Psoas muscle (tissue), 8 donors: ENCODE data around the gene TMEM51. TPM values are rescaled to one million over a fixed set of nuclear protein-coding genes. Genes with fewer than 3 reads are reported as not detected.

ENCODE experiments used
- ATAC-seq, 4 donors: fragments of 200-7000 bp; cut with Tn5 transposase; one replicate each; pipeline ENCODE4 v1.9.1; 2020; ENCODE audit warnings: moderate library complexity in 3 of 4, mild to moderate bottlenecking in 2 of 4
- DNase-seq, 2 donors: peaks; one replicate each; pipeline ENCODE4 v3.0.0-alpha.2; 2020
- H3K27ac ChIP-seq: fragments of 200-600 bp; one replicate; pipeline ENCODE4 v1.8.0; 2022
- H3K27me3 ChIP-seq, 3 donors: fragments of 200-600 bp in 1 of 3; one replicate each; pipeline versions ENCODE4 v1.6.1 to v1.8.0; 2013 to 2022; ENCODE audit warnings: low read length in 2 of 3, mild to moderate bottlenecking in 2 of 3, moderate library complexity in 1 of 3; ENCODE audit not compliant: insufficient read depth in 3 of 3
- H3K36me3 ChIP-seq, 2 donors: fragments of 200-600 bp in 1 of 2; one replicate each; pipeline versions ENCODE4 v1.6.1 to v1.8.0; 2013 to 2022; ENCODE audit warnings: low read depth in 1 of 2, mild to moderate bottlenecking in 1 of 2, moderate library complexity in 1 of 2; ENCODE audit not compliant: insufficient read depth in 1 of 2
- H3K4me1 ChIP-seq: fragments of 200-600 bp; one replicate; pipeline ENCODE4 v1.8.0; 2022
- H3K4me3 ChIP-seq: fragments of 200-600 bp; one replicate; pipeline ENCODE4 v1.8.0; 2022; ENCODE audit warnings: mild to moderate bottlenecking
- H3K9me3 ChIP-seq: fragments of 200-600 bp; one replicate; pipeline ENCODE4 v1.8.0; 2022
- CTCF ChIP-seq: fragments of 200-600 bp; IDR thresholded peaks from one replicate; pipeline ENCODE4 v1.8.0; 2022; ENCODE audit warnings: antibody characterized with exemption
- WGBS, 3 donors: extraction: QIAGEN DNeasy Blood & Tissue Kit; methylation state at CpG; one replicate each; pipeline versions ENCODE4 v1.1.6 to v1.1.7; 2013; 5-methylcytosine and 5-hydroxymethylcytosine counted together
- intact Hi-C, 2 donors: fragments of 100-400 bp; cut with DNase I; formaldehyde crosslinking; loops; one replicate each; pipeline versions ENCODE4 v1.11.0 to v1.14.2; 2022
- polyA plus RNA-seq, 3 donors: library from polyadenylated mRNA; stranded (reverse); fragments of 200-250 nt; gene quantifications; one replicate each; pipeline ENCODE4 v1.2.3, GENCODE V29; 2013
- total RNA-seq, 4 donors: library from RNA; stranded (reverse); fragmentation: NEBNext Ultra II Directional in 2 of 4; extraction: Animal tissue kit (Norgen Biotek cat#: 25700) in 2 of 4; gene quantifications; one replicate each; pipeline versions ENCODE4 v1.2.1 to v1.2.4, GENCODE V29; 2021 to 2023
- donor health status: healthy with polysubstance abuse.
- donor health status: DM: no; HTN: no; CAD: no; lungs with moderate emphysema.
- donor health status: Bipolar disorder and iron deficiency.
- donor health status: healthy.
- donor health status: DM: yes; HTN: yes; CAD: no.
- donor health status: DM: no; HTN: no; CAD: no.
- donor health status: DM: no; HTN: no; CAD: no.
- donor health status: DM: yes; HTN: yes; CAD: no.

TMEM51 gene
- total and polyA plus RNA-seq, 7 donors, result 0.67 to 1.7 (median 0.97) TPM

- intact Hi-C loops, result no loop called here
- 12 to 16% (median 14%) methylated on average over 6 of the region's 6 CpGs for WGBS, 3 donors
These were observed 11.5 kb upstream of the TMEM51 start for GRCh38 chr1:15141935-15142539.

GRCh38 chr1:15145327-15145726 is 8.2 kb upstream of the TMEM51 start:
- WGBS, 3 donors, result 43 to 51% (median 47%) methylated on average over 2 of the region's 2 CpGs
- Histone ChIP-seq H3K9me3 (no peaks in the 10 kb centered on the region), H3K36me3 (no peaks in the 10 kb centered on the region), H3K27me3 (peaks cover 0 to 3% (median 3%) of the 10 kb centered on the region in 3 donors), H3K4me1 (no peaks in the 10 kb centered on the region), H3K4me3 (no peak overlapping the region), H3K27ac (no peak overlapping the region)
- TF ChIP-seq CTCF, result no peak
- no peak for ATAC-seq
- intact Hi-C loops, result no loop called here
- DNase-seq, result no peak

More at GRCh38 chr1:15141935-15142539, 11.5 kb upstream of the TMEM51 start:
- Histone ChIP-seq H3K9me3 (no peaks in the 10 kb centered on the region), H3K27ac (no peak overlapping the region), H3K36me3 (no peaks in the 10 kb centered on the region), H3K27me3 (peaks cover 0 to 11% (median 3%) of the 10 kb centered on the region in 3 donors), H3K4me1 (no peaks in the 10 kb centered on the region), H3K4me3 (no peak overlapping the region)
- no peak for TF ChIP-seq CTCF
- ATAC-seq, result no peak
- DNase-seq, result no peak

GRCh38 chr1:15146142-15146680 is 7.3 kb upstream of the TMEM51 start:
- H3K27me3 ChIP-seq, result peaks cover 0 to 12% (median 7%) of the 10 kb centered on the region in 3 donors
- intact Hi-C loops, result no loop called here
- no peaks in the 10 kb centered on the region for H3K4me1 ChIP-seq
- ATAC-seq, result no peak
- H3K27ac ChIP-seq, result no peak overlapping the region
- 42 to 59% (median 51%) methylated on average over 4 of the region's 4 CpGs for WGBS, 3 donors
- no peak for TF ChIP-seq CTCF
- no peak for DNase-seq
- no peaks in the 10 kb centered on the region for H3K9me3 ChIP-seq
- H3K4me3 ChIP-seq, result no peak overlapping the region
- no peaks in the 10 kb centered on the region for H3K36me3 ChIP-seq

- H3K36me3 ChIP-seq, result no peaks in the 10 kb centered on the region
- intact Hi-C loops, result no loop called here
- H3K27ac ChIP-seq, result no peak overlapping the region
- no peaks in the 10 kb centered on the region for H3K9me3 ChIP-seq
- no peaks in the 10 kb centered on the region for H3K4me1 ChIP-seq
- H3K4me3 ChIP-seq, result no peak overlapping the region
- DNase-seq (no peak), ATAC-seq (no peak)
- WGBS, 3 donors, result 71 to 82% (median 74%) methylated on average over 4 of the region's 4 CpGs
- TF ChIP-seq CTCF, result no peak
- peaks cover 0 to 18% (median 7%) of the 10 kb centered on the region in 3 donors for H3K27me3 ChIP-seq
These were observed 6.6 kb upstream of the TMEM51 start for GRCh38 chr1:15146971-15147376.
